Measurements from ENCODE around the gene RRAS.

The RRAS gene

DNA sequence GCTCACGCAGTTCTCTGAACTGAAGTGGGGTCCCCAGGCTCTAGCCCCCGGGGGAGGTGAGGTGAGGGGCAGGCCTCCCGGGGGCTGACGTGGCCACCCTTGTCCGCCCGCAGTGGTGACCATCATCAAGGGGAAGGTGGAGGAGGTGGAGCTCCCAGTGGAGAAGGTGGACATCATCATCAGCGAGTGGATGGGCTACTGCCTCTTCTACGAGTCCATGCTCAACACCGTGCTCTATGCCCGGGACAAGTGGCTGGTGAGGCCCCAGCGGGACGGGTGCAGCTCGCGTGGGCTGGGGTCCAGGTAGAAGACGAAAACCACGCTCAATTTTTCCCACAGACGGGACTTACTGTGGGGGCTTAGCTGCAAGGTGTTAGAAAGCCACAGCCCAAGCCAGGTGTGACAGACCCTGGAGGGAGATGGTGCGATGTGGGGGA lies 43.9 kb upstream of the RRAS start:
- TF ChIP-seq, protein P1, sequence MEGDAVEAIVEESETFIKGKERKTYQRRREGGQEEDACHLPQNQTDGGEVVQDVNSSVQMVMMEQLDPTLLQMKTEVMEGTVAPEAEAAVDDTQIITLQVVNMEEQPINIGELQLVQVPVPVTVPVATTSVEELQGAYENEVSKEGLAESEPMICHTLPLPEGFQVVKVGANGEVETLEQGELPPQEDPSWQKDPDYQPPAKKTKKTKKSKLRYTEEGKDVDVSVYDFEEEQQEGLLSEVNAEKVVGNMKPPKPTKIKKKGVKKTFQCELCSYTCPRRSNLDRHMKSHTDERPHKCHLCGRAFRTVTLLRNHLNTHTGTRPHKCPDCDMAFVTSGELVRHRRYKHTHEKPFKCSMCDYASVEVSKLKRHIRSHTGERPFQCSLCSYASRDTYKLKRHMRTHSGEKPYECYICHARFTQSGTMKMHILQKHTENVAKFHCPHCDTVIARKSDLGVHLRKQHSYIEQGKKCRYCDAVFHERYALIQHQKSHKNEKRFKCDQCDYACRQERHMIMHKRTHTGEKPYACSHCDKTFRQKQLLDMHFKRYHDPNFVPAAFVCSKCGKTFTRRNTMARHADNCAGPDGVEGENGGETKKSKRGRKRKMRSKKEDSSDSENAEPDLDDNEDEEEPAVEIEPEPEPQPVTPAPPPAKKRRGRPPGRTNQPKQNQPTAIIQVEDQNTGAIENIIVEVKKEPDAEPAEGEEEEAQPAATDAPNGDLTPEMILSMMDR (IDR thresholded peaks at IDR 0.05; ENCODE audit: low read length), result no peak
- TF ChIP-seq EZH2phosphoT487 (IDR thresholded peaks at IDR 0.05; ENCODE audit: low read length), result no peak
- TF ChIP-seq EZH2 (optimal IDR thresholded peaks at IDR 0.05; ENCODE audit: low read depth, low read length), result no peak
- H3K27me3 ChIP-seq (replicated peaks; ENCODE audit: insufficient read depth, low read length), result no peaks in the 10 kb centered on the region
- no peaks in the 10 kb centered on the region for H3K9me3 ChIP-seq (replicated peaks; ENCODE audit: insufficient read depth, low read length)
- no peak overlapping the region for H3K27ac ChIP-seq (ENCODE audit: low read length)
- no peak for DNase-seq
- H3K9me2 ChIP-seq (replicated peaks; ENCODE audit: insufficient read depth, low read length), result no peaks in the 10 kb centered on the region
- H3F3A ChIP-seq (ENCODE audit: insufficient read depth, low read length), result peaks cover 18% of the 10 kb centered on the region
- peaks cover 6% of the 10 kb centered on the region for H3K36me3 ChIP-seq (replicated peaks; ENCODE audit: insufficient read depth, low read length)
- no peak overlapping the region for H3K4me3 ChIP-seq (ENCODE audit: low read length)
- no peak overlapping the region for H3K4me2 ChIP-seq (ENCODE audit: low read depth, low read length)
- peaks cover 9% of the 10 kb centered on the region; the same call in 1 of the 2 replicates for H4K20me1 ChIP-seq (ENCODE audit: insufficient read depth, low read length)
- H2AFZ ChIP-seq (ENCODE audit: low read length), result no peak overlapping the region
- no peak overlapping the region for H3K9ac ChIP-seq (ENCODE audit: low read length)
- H3K79me2 ChIP-seq (ENCODE audit: low read length), result peaks cover 41% of the 10 kb centered on the region
- peaks cover 16% of the 10 kb centered on the region for H3K4me1 ChIP-seq (ENCODE audit: low read length)

DNA sequence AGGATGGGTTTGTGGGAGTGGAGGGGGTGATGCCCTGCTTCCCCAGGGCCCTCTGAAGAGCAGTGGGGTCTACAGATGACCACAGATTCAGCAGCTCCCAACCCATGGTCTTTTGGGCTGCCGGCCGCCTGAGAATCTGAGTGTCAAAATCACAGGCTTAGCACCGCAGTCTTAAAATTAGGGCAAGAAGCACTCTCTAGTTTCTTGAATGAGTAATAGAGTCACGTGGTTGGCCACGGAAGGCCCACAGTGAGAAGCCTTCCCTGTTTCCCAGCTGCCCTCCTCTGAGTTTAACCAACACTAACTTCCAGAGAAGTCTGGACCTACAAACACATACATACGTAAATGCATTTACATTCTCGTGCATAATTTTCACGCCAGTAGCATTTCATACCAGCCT lies 42.3 kb upstream of the RRAS start:
- Histone ChIP-seq H3K9me3 (replicated peaks; ENCODE audit: insufficient read depth, low read length) (no peaks in the 10 kb centered on the region), H4K20me1 (ENCODE audit: insufficient read depth, low read length) (peaks cover 9% of the 10 kb centered on the region; the same call in 1 of the 2 replicates), H2AFZ (ENCODE audit: low read length) (no peak overlapping the region), H3K4me1 (ENCODE audit: low read length) (peaks cover 16% of the 10 kb centered on the region), H3K4me2 (ENCODE audit: low read depth, low read length) (no peak overlapping the region), H3K79me2 (ENCODE audit: low read length) (peaks cover 56% of the 10 kb centered on the region), H3K27me3 (replicated peaks; ENCODE audit: insufficient read depth, low read length) (no peaks in the 10 kb centered on the region), H3K9ac (ENCODE audit: low read length) (no peak overlapping the region), H3K9me2 (replicated peaks; ENCODE audit: insufficient read depth, low read length) (no peaks in the 10 kb centered on the region), H3K27ac (ENCODE audit: low read length) (no peak overlapping the region), H3K36me3 (replicated peaks; ENCODE audit: insufficient read depth, low read length) (peaks cover 6% of the 10 kb centered on the region), H3F3A (ENCODE audit: insufficient read depth, low read length) (peaks cover 32% of the 10 kb centered on the region), H3K4me3 (ENCODE audit: low read length) (no peak overlapping the region)
- DNase-seq, result no peak
- no peak for TF ChIP-seq EZH2 (optimal IDR thresholded peaks at IDR 0.05; ENCODE audit: low read depth, low read length)
- TF ChIP-seq EZH2phosphoT487 (IDR thresholded peaks at IDR 0.05; ENCODE audit: low read length), result no peak
- TF ChIP-seq, protein P1 (IDR thresholded peaks at IDR 0.05; ENCODE audit: low read length), result no peak

DNA sequence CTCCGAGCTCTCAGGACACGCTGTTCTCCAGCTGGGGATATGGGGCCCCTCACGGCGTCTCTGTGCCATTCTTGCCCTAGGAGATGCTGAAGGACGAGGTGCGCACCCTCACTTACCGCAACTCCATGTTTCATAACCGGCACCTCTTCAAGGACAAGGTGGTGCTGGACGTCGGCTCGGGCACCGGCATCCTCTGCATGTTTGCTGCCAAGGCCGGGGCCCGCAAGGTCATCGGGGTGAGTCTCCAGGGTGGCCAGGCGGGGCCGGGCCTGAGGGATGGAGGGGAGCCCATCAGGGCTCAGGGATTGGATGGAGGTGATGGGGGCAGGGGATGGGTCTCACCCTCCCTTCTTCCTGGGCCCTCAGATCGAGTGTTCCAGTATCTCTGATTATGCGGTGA lies 41.9 kb upstream of the RRAS start:
- Histone ChIP-seq H3K9me3 (replicated peaks; ENCODE audit: insufficient read depth, low read length) (no peaks in the 10 kb centered on the region), H3F3A (ENCODE audit: insufficient read depth, low read length) (peaks cover 34% of the 10 kb centered on the region), H3K27ac (ENCODE audit: low read length) (no peak overlapping the region), H3K79me2 (ENCODE audit: low read length) (peaks cover 59% of the 10 kb centered on the region), H3K36me3 (replicated peaks; ENCODE audit: insufficient read depth, low read length) (peaks cover 6% of the 10 kb centered on the region), H2AFZ (ENCODE audit: low read length) (no peak overlapping the region), H4K20me1 (ENCODE audit: insufficient read depth, low read length) (peaks cover 9% of the 10 kb centered on the region; the same call in 1 of the 2 replicates), H3K9me2 (replicated peaks; ENCODE audit: insufficient read depth, low read length) (no peaks in the 10 kb centered on the region), H3K4me2 (ENCODE audit: low read depth, low read length) (no peak overlapping the region), H3K9ac (ENCODE audit: low read length) (no peak overlapping the region), H3K27me3 (replicated peaks; ENCODE audit: insufficient read depth, low read length) (no peaks in the 10 kb centered on the region), H3K4me1 (ENCODE audit: low read length) (peaks cover 16% of the 10 kb centered on the region), H3K4me3 (ENCODE audit: low read length) (no peak overlapping the region)
- DNase-seq, result no peak
- TF ChIP-seq EZH2phosphoT487 (IDR thresholded peaks at IDR 0.05; ENCODE audit: low read length), result no peak
- TF ChIP-seq, protein P1 (IDR thresholded peaks at IDR 0.05; ENCODE audit: low read length), result no peak
- TF ChIP-seq EZH2 (optimal IDR thresholded peaks at IDR 0.05; ENCODE audit: low read depth, low read length), result no peak
